Adipose tissue (tissue), 3 donors: ENCODE data around the gene SH2D2A. TPM values are rescaled to one million over a fixed set of nuclear protein-coding genes. Genes with fewer than 3 reads are reported as not detected.
"Not testable (repeated sequence)": the region's sequence is repeated elsewhere in the genome, so short reads cannot be mapped to it uniquely, and the experiment has no call there.

Experiments used
- H3K27ac ChIP-seq: one replicate; pipeline ENCODE4 v1.5.1; 2013; ENCODE audit warnings: low read depth, low read length
- WGBS, 3 donors: extraction: QIAGEN DNeasy Blood & Tissue Kit; methylation state at CpG; one replicate each; pipeline ENCODE4 v1.1.7; 2013; 5-methylcytosine and 5-hydroxymethylcytosine counted together
- polyA plus RNA-seq, 3 donors: library from polyadenylated mRNA; stranded (reverse); fragments of 200-250 nt; gene quantifications; one replicate each; pipeline ENCODE4 v1.2.3, GENCODE V29; 2013
- donor health status: healthy with polysubstance abuse.
- donor health status: Bipolar disorder and iron deficiency.
- donor health status: healthy.

Gene SH2D2A
- polyA plus RNA-seq, 3 donors = 0.75 to 6.1 (median 3.0) TPM

GRCh38 chr1:156760796-156761104 is 55.9 kb downstream of the SH2D2A start:
- WGBS, 3 donors = 74 to 86% (median 83%) methylated on average over 4 of the region's 4 CpGs
- no peak overlapping the region for H3K27ac ChIP-seq

GRCh38 chr1:156760092-156760795 is 56.4 kb downstream of the SH2D2A start:
- no peak overlapping the region for H3K27ac ChIP-seq
- 65 to 73% (median 67%) methylated on average over 6 of the region's 6 CpGs for WGBS, 3 donors

- not testable (repeated sequence) for H3K27ac ChIP-seq
- 83 to 91% (median 86%) methylated on average over 10 of the region's 10 CpGs for WGBS, 3 donors
These were observed 58.9 kb downstream of the SH2D2A start for GRCh38 chr1:156757572-156758253.

- WGBS, 3 donors = 96 to 100% (median 97%) methylated on average over 1 of the region's 1 CpG
These were observed 60.3 kb downstream of the SH2D2A start for GRCh38 chr1:156756355-156756754.

More at GRCh38 chr1:156756355-156756754, 60.3 kb downstream of the SH2D2A start:
- no peak overlapping the region for H3K27ac ChIP-seq

Other genes with a start within 250 kb of the SH2D2A start
- gene IQGAP3, start 244.3 kb downstream of the SH2D2A start, polyA plus RNA-seq = under 1 TPM; 0.03 to 0.22 (median 0.22) TPM
- gene TTC24, start 237.1 kb downstream of the SH2D2A start, polyA plus RNA-seq = under 1 TPM in 2 of 3 donors, not detected in 1; 0.10 to 0.17 TPM
- gene NAXE, start 225.1 kb downstream of the SH2D2A start, polyA plus RNA-seq = 10 to 100 TPM; 46.5 to 65.9 (median 52.1) TPM
- gene GPATCH4, start 215.4 kb downstream of the SH2D2A start, polyA plus RNA-seq = 10 to 100 TPM; 12.5 to 42.2 (median 29.1) TPM
- gene HAPLN2, start 197.4 kb downstream of the SH2D2A start, polyA plus RNA-seq = 1 to 10 TPM in 1 of 3 donors, under 1 TPM in 2; 0.24 to 1.6 (median 0.28) TPM
- gene BCAN, start 174.7 kb downstream of the SH2D2A start, polyA plus RNA-seq = under 1 TPM; 0.06 to 0.56 (median 0.07) TPM
- 10 to 100 TPM in 2 of 3 donors, 1 to 10 TPM in 1; 3.5 to 38.3 (median 32.1) TPM for gene NES, start 139.4 kb downstream of the SH2D2A start, polyA plus RNA-seq
- 10 to 100 TPM in 1 of 3 donors, 1 to 10 TPM in 1, under 1 TPM in 1; 0.45 to 31.3 (median 3.2) TPM for gene CRABP2, start 111.3 kb downstream of the SH2D2A start, polyA plus RNA-seq
- gene METTL25B, start 88.4 kb downstream of the SH2D2A start, polyA plus RNA-seq = 10 to 100 TPM; 22.7 to 25.4 (median 24.6) TPM
- gene ISG20L2, start 88.1 kb downstream of the SH2D2A start, polyA plus RNA-seq = 10 to 100 TPM in 2 of 3 donors, 1 to 10 TPM in 1; 9.3 to 17.1 (median 15.7) TPM
- 100 to 1,000 TPM; 104 to 178 (median 151) TPM for gene MRPL24, start 75.8 kb downstream of the SH2D2A start, polyA plus RNA-seq
- gene HDGF, start 65.2 kb downstream of the SH2D2A start, polyA plus RNA-seq = 100 to 1,000 TPM in 2 of 3 donors, 10 to 100 TPM in 1; 51.7 to 120 (median 116) TPM
- 10 to 100 TPM; 16.6 to 38.7 (median 35.8) TPM for gene PRCC, start 49.3 kb downstream of the SH2D2A start, polyA plus RNA-seq
- under 1 TPM; 0.07 to 0.39 (median 0.11) TPM for gene INSRR, start 42.3 kb upstream of the SH2D2A start, polyA plus RNA-seq
- 1 to 10 TPM in 2 of 3 donors, under 1 TPM in 1; 0.40 to 4.0 (median 1.8) TPM for gene NTRK1, start 44.0 kb upstream of the SH2D2A start, polyA plus RNA-seq
- 10 to 100 TPM in 2 of 3 donors, 1 to 10 TPM in 1; 3.3 to 14.3 (median 11.6) TPM for gene PEAR1, start 76.9 kb upstream of the SH2D2A start, polyA plus RNA-seq
- gene LRRC71, start 103.8 kb upstream of the SH2D2A start, polyA plus RNA-seq = 1 to 10 TPM in 1 of 3 donors, under 1 TPM in 2; 0.03 to 1.6 (median 0.16) TPM
- 10 to 100 TPM in 2 of 3 donors, 1 to 10 TPM in 1; 7.2 to 18.1 (median 15.2) TPM for gene ARHGEF11, start 228.9 kb upstream of the SH2D2A start, polyA plus RNA-seq